Mononuclear cell (primary cell): Measurements from ENCODE around the gene CAMK1D. TPM values are rescaled to one million over a fixed set of nuclear protein-coding genes. Genes with fewer than 3 reads are reported as not detected.
"Not testable (repeated sequence)": the region's sequence is repeated elsewhere in the genome, so short reads cannot be mapped to it uniquely, and the experiment has no call there.

ENCODE experiments used
- H3K27me3 ChIP-seq: 2 replicates; pipeline ENCODE4 v1.6.0; 2011; ENCODE audit warnings: low read length, control low read depth; ENCODE audit not compliant: insufficient read depth
- H3K4me1 ChIP-seq: 2 replicates; pipeline ENCODE4 v1.5.1; 2011; ENCODE audit warnings: mild to moderate bottlenecking, low read length, control low read depth; ENCODE audit not compliant: insufficient read depth
- H3K4me3 ChIP-seq: 2 replicates; pipeline ENCODE4 v1.5.1; 2011; ENCODE audit warnings: mild to moderate bottlenecking, low read length, moderate library complexity
- H3K9me3 ChIP-seq: 2 replicates; pipeline ENCODE4 v1.5.1; 2011; ENCODE audit warnings: low read depth, mild to moderate bottlenecking, control low read depth, low read length
- total RNA-seq: library from RNA; depleted of rRNA; stranded (reverse); fragments of >200 nt; gene quantifications from one replicate; pipeline ENCODE4 v1.2.3, GENCODE V29; 2012

CAMK1D gene
- total RNA-seq, 1 donor: 11.0 TPM

DNA sequence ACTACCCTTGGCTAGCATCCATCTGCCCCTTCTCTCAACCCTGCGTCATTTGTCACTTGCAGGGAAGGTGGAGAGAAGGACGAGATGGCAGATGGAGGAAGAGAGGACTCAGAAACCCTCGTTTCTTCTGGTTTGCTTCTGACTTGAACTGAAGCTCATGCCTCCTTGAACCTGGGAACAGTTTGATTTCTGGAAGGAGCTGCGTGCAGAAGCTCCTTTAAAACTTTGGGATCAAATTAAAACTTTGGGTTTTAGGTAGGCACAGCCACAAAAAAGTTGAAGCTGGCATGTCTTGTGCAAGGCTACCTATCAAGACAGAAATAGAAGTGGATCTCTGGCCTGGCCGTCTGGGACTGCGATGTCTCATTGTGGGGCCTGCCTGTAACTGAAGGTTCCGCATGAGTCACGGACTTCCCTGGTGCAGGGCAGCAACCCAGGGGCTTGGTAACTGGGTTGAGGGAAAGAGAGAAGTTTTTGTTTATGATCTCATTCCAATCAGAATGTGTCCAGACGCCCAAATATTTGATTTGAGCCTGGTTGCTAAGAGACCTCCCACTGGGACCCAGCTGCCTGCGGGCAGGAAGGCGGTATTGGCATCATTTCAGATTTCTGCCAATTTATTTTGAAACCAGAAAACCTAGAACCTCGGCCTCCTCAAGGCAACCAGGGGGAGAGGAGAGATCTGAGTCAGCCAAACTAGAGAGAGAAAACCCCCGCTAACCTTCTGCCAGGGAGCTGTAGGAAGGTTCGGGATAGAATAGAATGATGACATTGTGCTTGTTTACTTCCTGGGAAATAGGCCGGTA, 15.8 kb upstream of the CAMK1D start:
- H3K4me1 ChIP-seq: peaks cover 17% of the 10 kb centered on the region
- no peaks in the 10 kb centered on the region for H3K9me3 ChIP-seq
- H3K27me3 ChIP-seq: no peaks in the 10 kb centered on the region
- H3K4me3 ChIP-seq: no peak overlapping the region

DNA sequence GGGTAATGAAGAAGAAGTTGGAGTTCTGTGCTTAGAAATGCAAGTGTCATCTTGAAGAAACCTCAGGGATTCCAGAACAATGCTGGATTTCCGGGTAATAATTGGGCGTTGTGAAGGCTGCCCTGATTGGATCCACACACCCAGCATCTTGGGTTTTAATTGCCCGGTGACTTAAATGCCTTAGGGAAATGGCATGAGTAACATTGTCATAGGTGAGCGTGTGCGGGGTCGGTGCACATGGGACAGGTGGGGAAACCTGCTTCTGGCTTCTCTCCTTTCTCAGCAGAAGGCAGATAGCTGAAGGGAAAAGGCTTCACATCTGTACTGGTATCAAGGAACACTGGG, 15.2 kb upstream of the CAMK1D start:
- H3K9me3 ChIP-seq: no peaks in the 10 kb centered on the region
- no peak overlapping the region for H3K4me3 ChIP-seq
- peaks cover 17% of the 10 kb centered on the region for H3K4me1 ChIP-seq
- H3K27me3 ChIP-seq: no peaks in the 10 kb centered on the region

DNA sequence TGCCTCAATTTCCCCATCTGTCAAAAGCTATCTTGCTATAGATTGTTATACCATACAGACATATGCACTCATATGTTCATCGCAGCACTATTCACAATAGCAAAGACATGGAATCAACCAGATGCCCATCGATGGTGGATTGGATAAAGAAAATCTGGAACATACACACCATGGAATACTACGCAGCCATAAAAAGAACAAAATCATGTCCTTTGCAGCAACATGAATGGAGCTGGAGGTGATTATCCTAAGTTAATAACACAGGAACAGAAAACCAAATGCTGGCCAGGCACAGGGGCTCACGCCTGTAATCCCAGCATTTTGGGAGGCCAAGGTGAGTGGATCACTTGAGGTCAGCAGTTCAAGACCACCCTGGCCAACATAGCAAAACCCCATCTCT, 14.2 kb upstream of the CAMK1D start:
- not testable (repeated sequence) for H3K9me3 ChIP-seq, H3K4me3 ChIP-seq, H3K27me3 ChIP-seq
- H3K4me1 ChIP-seq: peaks cover 17% of the 10 kb centered on the region

DNA sequence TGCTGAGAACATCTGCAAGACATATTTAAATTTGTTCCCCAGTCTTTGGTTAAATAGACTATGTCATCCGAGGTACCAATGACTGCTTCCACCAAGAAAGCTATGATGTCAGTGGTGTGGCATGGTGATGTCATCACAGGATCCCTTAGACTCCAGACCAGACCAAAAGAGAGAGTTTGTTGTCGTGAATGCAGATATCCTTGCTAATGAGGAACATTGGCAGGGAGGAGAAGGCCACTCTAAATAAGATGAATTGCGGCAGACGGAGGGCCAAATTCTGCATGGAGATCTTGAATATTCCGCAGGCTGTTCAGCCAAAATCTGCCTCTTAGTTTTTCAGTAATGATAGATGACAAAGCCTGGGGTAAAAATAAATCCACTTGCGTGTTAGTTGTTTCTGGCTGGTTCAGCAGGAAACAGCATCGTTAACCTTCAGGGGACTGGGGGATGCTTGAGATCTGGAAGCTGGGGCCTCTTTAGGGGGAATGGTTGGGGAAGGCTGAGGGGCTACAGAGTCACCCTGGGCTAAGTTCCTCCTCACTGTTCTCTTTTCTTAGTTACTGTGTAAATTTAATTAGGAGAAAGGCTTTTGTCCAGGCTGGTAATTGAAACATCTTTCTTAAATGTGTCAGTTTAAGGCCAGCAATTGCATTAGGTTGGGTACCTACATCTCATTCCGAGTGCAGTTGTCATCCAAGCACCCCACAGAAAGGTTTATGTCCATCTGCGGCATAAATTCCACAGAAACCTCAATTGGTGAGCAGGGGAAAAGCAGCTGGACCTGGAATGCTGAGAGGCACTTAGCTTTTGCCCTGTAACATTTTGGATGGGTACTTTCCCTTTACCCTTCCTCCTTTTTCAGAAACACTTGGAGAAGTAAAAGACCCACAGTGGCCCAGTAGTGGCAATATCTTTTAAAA, 11.6 kb upstream of the CAMK1D start:
- Histone ChIP-seq H3K9me3 (no peaks in the 10 kb centered on the region), H3K4me3 (no peak overlapping the region), H3K4me1 (peaks cover 22% of the 10 kb centered on the region), H3K27me3 (no peaks in the 10 kb centered on the region)

DNA sequence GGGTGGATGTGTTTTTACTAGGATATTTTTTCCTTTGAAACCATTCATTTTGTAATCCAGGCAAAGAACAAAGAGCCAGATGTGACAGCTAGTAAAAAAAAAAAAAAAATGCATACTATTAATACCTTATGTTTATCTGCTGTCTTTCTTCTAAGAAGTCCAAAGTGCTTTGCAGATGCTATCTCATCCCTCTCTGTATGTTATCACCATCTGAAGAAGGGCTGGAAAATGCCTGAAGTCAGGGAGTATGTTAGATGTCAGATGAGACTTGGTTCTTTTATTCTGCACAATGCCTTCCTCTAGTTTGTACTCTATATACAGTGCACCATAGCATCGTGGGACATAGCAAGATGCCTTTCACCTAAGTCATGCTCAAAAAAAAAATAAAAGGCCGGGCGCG, 10.4 kb upstream of the CAMK1D start:
- H3K4me1 ChIP-seq: peaks cover 9% of the 10 kb centered on the region
- H3K27me3 ChIP-seq: no peaks in the 10 kb centered on the region
- no peaks in the 10 kb centered on the region for H3K9me3 ChIP-seq
- H3K4me3 ChIP-seq: no peak overlapping the region

DNA sequence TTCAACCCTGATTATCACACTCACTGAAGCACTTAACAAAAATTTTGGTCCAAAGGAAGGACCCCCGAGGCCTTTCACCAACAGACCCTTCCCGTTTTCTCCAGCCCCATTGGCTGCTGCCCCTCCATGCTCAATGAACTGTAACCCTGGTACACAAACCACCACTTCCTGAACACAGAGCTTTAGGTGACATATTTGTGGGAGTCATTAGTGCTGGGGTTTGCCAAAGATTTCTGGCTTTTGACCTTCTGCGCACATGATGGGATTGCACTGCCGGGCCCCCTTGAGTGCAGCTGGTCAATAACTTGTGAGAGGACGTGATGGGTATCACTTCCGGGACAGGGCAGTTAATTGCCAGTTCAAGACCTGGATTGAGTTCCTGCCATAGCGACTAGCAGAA, 9.0 kb upstream of the CAMK1D start:
- Histone ChIP-seq H3K4me3 (no peak overlapping the region), H3K27me3 (no peaks in the 10 kb centered on the region), H3K4me1 (peaks cover 6% of the 10 kb centered on the region), H3K9me3 (no peaks in the 10 kb centered on the region)

DNA sequence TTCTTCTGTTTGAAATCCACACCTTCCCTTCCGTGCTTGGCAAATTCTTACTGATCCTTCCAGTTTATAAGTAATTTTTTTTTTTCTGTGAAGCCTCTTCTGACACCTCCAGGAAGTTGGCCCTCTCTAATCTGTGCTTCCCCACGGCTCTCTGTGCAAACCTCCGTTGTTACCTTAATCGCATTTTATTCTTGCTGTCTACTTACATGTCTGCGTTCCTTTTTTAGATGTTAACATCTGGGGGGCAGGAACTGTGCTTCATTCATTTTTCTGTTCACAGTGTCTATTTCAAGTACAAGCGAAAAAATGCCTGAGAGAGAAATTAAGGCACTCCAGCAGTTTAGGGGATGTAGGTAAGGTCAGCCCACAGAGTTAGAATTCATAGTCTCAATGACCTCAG, 8.4 kb upstream of the CAMK1D start:
- H3K9me3 ChIP-seq: no peaks in the 10 kb centered on the region

DNA sequence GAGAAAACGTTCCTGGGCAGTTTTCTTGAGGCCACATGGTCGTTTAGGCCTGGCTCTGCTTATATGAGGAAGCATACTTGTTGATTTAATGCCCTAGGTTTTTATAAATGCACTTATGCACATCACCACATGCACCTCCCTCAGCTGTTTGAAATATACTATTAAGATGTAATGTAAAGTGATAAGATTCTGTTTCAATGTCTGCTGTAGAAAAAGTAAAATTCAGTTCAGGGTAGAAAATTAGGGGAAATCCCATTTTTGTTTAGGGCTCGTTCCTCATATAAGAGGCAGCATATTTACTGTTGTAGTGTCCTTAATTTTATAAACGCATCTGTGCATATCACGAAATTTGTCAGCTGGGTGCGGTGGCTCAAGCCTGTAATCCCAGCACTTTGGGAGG, 7.8 kb upstream of the CAMK1D start:
- H3K27me3 ChIP-seq: no peaks in the 10 kb centered on the region
- no peak overlapping the region for H3K4me3 ChIP-seq
- H3K4me1 ChIP-seq: peaks cover 6% of the 10 kb centered on the region
- H3K9me3 ChIP-seq: no peaks in the 10 kb centered on the region

More for the DNA sequence above, 8.4 kb upstream of the CAMK1D start:
- peaks cover 6% of the 10 kb centered on the region for H3K4me1 ChIP-seq
- no peaks in the 10 kb centered on the region for H3K27me3 ChIP-seq
- H3K4me3 ChIP-seq: no peak overlapping the region

DNA sequence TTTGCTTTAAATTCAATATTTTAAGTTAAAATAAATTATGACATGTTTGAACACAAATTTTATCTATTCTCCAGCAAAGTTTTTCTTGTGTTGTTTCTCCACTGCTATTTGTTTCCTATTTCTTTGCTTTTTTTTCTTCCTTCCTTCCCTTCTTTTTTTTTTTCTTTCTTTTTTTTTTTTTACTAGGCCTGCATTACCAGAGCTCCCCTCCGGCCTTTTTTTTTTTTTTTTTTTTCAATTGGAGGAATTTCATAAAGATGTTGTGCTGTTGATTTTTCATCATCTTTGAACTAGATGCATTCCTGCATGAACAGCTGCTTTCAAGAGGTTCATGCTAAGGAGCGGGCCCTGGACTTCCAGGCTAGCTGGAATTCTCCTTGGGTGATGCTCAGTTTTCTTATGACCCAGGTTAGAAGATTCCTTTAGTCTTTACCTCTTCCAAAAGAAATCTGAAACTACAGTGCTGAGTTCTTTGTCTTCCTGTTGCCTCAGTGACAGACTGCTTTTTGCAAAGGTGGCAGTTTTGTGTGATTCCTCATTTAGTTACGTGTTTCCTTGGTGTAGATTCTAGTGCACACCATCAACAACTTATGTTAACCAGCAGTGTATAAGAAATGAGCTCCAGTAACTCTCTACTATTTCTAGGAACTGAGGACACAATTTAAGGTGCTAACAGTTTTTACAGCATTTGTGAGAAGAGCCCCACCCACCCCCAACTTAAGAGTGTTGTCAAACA, 4.8 kb upstream of the CAMK1D start:
- H3K27me3 ChIP-seq: peaks cover 6% of the 10 kb centered on the region
- peaks cover 15% of the 10 kb centered on the region for H3K4me1 ChIP-seq
- no peak overlapping the region for H3K4me3 ChIP-seq
- H3K9me3 ChIP-seq: no peaks in the 10 kb centered on the region

DNA sequence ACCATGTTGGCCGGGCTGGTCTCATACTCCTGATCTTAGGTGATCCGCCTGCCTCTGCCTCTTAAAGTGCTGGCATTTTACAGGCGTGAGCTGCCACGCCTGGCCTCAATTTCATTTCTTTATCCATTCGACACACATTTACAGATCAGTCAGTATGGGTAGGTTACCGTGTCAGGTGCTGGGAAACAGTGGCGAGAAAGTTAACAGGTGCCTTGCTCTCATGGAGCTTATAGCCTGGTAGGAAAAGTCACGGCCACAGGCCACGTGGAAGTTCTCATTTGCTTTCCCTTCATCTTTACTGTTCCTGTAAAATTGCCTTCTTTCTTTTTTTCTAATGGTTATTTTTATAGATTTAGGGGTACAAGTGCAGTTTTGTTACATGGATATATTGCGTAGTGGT, 2.6 kb upstream of the CAMK1D start:
- Histone ChIP-seq H3K9me3 (no peaks in the 10 kb centered on the region), H3K4me3 (no peak overlapping the region), H3K4me1 (peaks cover 25% of the 10 kb centered on the region), H3K27me3 (peaks cover 6% of the 10 kb centered on the region)

DNA sequence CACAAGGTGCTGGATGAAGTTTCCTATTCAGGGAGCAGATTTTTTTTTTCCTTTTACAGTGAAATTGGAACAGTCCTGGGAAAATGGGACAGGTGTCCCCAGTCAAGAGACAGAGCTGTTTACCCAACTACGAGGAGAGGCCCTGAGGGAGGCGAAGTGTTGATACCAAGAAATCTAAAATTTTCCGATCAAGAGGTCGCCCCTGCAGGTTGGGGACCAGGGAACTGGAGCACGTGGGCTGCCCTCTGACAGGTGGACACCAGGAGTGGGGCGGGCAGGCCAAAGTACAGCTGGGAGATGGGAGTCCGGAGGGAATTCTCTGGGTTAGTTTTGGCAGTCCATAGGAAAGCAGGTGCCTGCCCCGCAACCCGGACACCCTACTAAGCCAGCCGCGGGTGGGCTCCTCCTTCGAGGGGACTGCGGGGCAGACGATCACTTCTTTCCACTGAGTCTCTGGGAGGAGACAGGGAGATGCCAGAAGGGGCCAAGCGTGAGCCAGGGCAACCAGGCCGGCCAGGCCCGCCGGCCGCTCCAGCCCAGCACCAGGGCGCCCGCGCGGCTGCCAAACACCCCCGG, 965 bp upstream of the CAMK1D start:
- Histone ChIP-seq H3K9me3 (no peaks in the 10 kb centered on the region), H3K4me1 (peaks cover 31% of the 10 kb centered on the region), H3K4me3 (peak overlapping the region; percentile 33), H3K27me3 (peaks cover 6% of the 10 kb centered on the region)

DNA sequence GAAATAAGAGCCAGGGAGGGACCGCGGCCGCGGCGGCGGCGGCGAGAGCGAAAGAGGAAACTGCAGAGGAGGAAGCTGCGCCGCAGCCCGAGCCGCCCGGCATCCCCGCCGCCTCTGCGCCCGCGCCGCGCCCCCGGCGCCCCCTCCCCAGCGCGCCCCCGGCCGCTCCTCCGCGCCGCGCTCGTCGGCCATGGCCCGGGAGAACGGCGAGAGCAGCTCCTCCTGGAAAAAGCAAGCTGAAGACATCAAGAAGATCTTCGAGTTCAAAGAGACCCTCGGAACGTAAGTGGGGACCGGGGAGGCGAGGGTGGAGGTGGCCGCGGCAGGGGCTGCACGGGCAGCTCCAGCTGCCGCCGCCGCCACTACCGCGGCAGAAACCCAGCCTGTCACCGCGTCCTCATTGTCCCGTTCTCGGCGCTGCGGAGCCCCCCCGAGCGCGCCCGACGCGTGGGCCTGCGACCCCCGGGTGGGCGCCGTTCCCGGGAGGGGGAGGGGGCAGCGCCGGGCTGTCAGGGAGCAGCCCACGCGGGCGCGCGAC, 351 bp downstream of the CAMK1D start:
- Histone ChIP-seq H3K4me3 (peak overlapping the region; percentile 46), H3K9me3 (no peaks in the 10 kb centered on the region), H3K4me1 (peaks cover 33% of the 10 kb centered on the region), H3K27me3 (peaks cover 6% of the 10 kb centered on the region)

DNA sequence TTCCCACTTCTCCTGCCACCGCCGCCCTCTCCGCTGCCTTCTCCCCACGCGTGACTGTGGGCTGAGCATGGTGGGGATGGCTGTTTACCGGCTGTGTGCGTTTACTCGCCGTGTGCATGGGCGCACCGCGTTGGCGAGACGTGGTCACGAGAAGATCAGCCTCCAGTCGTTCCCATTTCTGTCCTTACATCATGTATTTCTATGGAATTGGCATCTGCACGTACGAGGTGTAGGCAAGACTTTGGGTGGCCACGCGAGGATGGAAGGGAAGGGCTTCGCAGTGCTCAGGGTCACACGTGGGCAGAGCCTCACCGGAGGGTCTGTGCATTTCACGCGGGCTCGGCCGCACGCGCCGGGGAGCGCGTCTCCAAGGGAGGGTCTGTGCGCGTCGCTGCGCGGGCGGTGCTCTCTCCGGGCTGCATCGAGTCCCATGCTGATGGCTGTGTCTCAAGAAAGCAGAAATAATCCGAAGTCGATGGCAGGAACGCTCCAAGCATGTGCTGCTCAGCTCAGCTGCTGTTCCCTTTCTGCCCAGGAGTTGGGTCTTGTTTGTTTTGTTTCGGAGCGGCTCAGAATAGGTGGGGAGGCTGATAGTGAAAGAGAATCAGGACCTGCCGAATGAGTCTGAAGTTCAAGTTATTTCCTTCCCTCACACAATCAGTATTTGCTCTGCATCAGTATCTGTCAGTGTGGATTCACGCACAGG, 973 bp downstream of the CAMK1D start:
- peak overlapping the region; percentile 46 for H3K4me3 ChIP-seq
- peaks cover 6% of the 10 kb centered on the region for H3K27me3 ChIP-seq
- H3K4me1 ChIP-seq: peaks cover 33% of the 10 kb centered on the region
- no peaks in the 10 kb centered on the region for H3K9me3 ChIP-seq

DNA sequence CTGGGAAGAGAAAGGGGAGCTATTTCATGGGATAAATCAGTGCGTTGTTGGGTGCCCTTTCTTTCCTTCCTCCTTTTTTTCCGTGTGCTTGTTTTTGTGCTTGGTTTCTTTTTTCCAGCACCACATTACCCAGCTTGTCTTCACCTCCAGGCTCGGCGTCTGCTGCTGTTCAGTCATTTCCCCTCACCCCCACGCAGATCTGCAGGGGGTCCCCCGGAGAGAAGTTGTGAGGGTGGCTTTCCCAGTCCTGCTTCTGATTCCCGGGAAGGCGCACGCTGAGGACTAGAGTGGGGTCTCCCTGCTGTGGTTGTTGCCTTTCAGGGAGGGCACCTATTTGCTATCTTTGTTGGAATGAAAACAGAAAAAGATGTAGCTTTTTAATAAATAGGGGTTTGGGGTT, 1.6 kb downstream of the CAMK1D start:
- Histone ChIP-seq H3K27me3 (peaks cover 6% of the 10 kb centered on the region), H3K4me3 (peak overlapping the region; percentile 46), H3K9me3 (no peaks in the 10 kb centered on the region), H3K4me1 (peaks cover 33% of the 10 kb centered on the region)
